ENCODE results near the gene ENGASE.

GRCh38 chr17:79041041-79041570, 33.5 kb upstream of the ENGASE start:
- TF ChIP-seq CTCF (IDR thresholded peaks at IDR 0.05), result no peak
- TF ChIP-seq POLR2A (IDR thresholded peaks at IDR 0.05), result no peak

All from Peyer's patch (tissue), 4 donors.